HG03039 (cell line): ENCODE results near the gene RPL39L.
A peak's percentile ranks its signal among the peaks of the same experiment; 100 is the strongest.

Experiments used
- ATAC-seq: cut with Tn5 transposase; IDR thresholded peaks from one replicate; pipeline ENCODE4 v1.9.1; 2021; ENCODE audit warnings: mild to moderate bottlenecking, moderate library complexity; ENCODE audit not compliant: unreplicated experiment

The RPL39L gene

GRCh38 chr3:187102073-187102634 is 37.1 kb downstream of the RPL39L start:
- no peak for ATAC-seq

DNA sequence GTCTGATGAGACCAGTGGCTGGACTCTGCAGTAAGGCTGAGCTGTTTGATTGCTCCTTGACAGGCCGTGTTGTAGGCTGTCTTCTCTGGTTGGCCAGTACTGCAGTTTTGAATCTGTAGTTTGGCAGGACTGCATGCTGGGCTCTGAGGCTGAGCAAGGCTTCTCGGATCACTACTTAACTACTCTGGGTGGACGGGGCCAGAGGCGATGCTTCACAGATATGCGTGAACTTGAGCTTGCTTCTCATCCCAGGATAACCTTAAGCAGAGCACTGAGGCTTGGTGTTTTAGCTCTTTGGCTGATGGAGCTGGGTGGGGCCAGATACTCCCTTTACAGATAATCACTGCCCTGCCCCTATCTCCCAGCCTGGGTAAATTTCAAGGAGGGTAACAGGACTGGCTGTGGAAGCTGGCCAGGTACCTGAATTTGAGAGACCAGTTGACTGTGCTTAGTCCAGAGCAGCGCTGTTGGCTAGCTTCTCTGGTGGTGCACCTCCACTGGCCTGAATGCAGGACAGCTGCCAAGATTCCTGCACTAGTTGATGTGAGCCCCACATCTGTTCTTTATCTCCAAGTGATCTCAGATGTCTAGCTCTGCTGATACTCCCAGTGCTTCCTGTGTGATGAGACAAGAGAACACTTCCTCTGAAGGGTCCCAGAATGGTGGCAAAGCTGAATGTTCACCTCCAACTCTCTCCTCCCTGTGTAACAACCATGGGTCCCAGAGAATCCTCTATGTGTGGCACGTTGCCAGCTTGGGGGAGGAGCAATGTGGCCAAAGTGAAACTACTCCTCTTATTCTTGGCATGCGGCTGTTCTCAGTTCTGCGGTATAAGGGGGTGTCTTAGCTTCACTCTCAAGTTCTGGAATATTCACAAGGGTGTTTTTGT is 37.9 kb downstream of the RPL39L start:
- ATAC-seq, result peak; percentile 53

- no peak for ATAC-seq
These were observed 40.3 kb downstream of the RPL39L start for GRCh38 chr3:187098923-187099512.

GRCh38 chr3:187093320-187093719 is 46.0 kb downstream of the RPL39L start:
- no peak for ATAC-seq

GRCh38 chr3:187088701-187089100 is 50.6 kb downstream of the RPL39L start:
- ATAC-seq, result no peak

GRCh38 chr3:187086831-187087230 is 52.5 kb downstream of the RPL39L start:
- ATAC-seq, result no peak

DNA sequence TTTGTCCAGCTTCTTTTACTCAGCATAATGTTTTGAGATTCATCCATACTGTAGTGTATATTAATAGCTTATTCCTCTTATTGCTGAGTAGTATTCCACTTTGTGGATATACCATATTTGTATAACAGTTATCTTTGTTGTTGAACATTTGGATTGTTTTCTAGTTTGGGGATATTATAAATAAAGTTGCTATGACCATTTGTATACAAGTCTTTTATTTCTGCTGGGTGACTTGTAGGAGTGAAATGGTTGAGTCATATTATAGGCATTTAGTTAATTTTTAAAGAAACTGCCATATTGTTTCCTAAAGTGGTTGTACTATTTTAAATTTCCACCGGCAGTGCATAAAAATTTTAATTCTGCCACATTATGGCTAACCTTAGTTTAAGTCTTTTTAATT is 53.4 kb downstream of the RPL39L start:
- ATAC-seq, result no peak

GRCh38 chr3:187085021-187085666 is 54.2 kb downstream of the RPL39L start:
- ATAC-seq, result no peak

- no peak for ATAC-seq
These were observed 54.7 kb downstream of the RPL39L start for GRCh38 chr3:187084580-187084979.

DNA sequence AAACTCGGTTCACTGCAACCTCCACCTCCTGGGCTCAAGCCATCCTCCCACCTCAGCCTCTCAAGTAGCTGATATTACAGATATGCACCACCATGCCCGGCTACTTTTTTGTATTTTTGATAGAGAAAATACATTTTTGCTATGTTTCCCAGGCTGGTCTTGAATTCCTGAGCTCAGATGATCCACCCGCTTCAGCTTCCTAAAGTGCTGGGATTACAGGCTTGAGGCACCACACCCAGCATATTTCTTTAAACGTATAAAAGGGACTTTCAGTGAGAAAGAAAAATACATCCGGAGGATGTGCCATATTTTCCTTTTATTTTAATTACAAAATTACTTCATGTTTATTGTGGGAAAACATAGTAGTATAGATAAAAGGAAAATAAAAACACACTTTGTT is 55.2 kb downstream of the RPL39L start:
- ATAC-seq, result no peak

GRCh38 chr3:187082758-187083375 is 56.4 kb downstream of the RPL39L start:
- no peak for ATAC-seq

GRCh38 chr3:187080799-187081450 is 58.4 kb downstream of the RPL39L start:
- no peak for ATAC-seq

DNA sequence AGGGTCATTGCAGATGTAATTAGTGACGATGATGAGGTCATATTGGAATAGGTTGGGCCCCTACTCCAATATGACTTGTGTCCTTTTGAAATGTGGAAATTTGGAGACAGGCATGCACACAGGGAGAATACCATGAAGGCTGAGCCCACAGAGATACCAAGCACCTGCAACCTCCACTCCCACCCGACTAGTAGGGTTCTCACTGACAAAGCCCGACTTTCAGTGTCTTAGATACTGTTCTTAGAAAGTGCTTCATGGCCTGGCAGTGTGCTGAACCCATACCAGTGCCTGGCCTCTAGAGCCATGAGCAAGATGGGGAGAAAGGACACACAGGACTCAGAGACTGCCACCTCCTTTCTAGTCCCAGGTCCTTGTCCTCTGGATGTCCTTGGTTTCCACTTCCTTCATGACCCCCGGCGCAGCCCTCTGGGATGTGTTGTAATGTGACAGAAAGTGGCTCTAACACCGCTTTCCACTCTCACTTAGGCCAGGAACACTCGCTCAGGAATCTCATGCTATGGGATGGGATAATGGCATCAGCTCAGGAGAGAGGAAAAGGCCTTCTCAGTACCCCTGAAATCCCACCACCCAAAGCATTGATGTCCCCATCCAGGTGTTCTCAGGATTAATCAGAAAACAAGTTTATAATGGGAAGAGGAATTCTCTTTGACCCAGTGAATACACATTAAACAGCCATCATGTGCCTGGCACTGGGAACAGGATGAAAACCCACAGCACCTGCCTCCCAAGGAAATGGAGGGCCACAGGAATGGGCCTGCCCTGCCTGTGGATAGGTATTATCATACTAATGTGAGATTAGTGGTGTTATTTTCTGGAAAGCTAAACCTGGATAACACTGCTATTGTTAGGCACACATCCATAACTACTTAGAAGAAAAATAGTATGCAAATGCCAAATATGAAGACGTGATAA is 59.9 kb downstream of the RPL39L start:
- ATAC-seq, result no peak

DNA sequence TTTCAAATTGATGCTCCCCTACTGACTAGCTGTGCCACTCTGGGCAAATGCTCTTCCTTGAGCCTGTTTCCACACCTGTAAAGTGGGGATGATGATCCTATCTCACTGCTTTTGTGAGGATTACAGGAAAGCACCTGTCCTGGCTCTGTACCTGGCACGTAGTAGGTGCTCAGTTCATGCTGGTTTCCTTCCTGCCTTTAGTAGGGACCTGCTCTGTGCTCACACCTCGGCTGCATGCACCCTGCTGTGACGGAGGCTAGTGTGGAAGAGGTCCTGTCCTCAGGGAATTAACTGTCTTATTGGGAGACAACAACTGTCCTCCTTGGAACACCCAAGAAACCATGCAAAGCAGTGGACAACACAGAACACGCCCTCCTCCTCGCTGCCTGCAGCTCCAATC is 61.8 kb downstream of the RPL39L start:
- no peak for ATAC-seq

DNA sequence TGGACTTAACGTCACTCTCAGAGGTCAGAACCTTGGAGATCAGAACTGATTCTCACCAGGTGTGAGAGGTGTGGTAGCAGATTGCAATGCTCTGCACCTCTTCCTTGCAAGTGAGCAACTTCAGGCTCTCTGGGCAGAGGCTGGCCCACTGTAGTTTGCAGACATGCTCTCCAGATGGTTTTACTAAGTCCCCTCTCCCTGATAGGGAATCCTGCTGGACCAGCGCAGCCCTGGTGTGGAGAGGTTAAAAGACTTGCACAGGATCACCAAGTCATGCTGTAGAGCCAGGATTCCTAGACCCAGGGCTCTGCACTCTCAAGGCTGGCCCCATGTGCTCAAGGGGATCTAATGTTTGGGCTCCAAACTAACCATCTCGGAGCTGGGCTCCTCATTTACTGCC is 62.2 kb downstream of the RPL39L start:
- no peak for ATAC-seq

GRCh38 chr3:187076297-187076696 is 63.0 kb downstream of the RPL39L start:
- no peak for ATAC-seq

GRCh38 chr3:187074846-187075245 is 64.5 kb downstream of the RPL39L start:
- no peak for ATAC-seq

GRCh38 chr3:187073581-187074098 is 65.7 kb downstream of the RPL39L start:
- no peak for ATAC-seq

- ATAC-seq, result no peak
These were observed 66.8 kb downstream of the RPL39L start for GRCh38 chr3:187072511-187072910.
